Measurements from ENCODE around the gene AFF3. TPM values are rescaled to one million over a fixed set of nuclear protein-coding genes. Genes with fewer than 3 reads are reported as not detected.

Gene AFF3
- total RNA-seq, 1 experiment from 2014 or later: not detected

GRCh38 chr2:100068395-100068794 lies 74.0 kb downstream of the AFF3 start:
- no peak overlapping the region for H3K4me2 ChIP-seq
- CTCF ChIA-PET: no interaction called here

GRCh38 chr2:100067784-100068183 lies 74.6 kb downstream of the AFF3 start:
- ChIA-PET POLR2A (ENCODE audit: unreplicated experiment) (no interaction called here), CTCF (no interaction called here)
- Histone ChIP-seq H3K36me3 (ENCODE audit: low read depth) (no peaks in the 10 kb centered on the region), H3K9me2 (ENCODE audit: insufficient read depth) (no peaks in the 10 kb centered on the region), H2AFZ (no peak overlapping the region), H3F3A (ENCODE audit: insufficient read depth, low read depth) (no peaks in the 10 kb centered on the region), H3K4me1 (replicated peaks; ENCODE audit: insufficient read depth) (no peaks in the 10 kb centered on the region), H3K27ac (no peak overlapping the region), H3K9me3 (ENCODE audit: insufficient read depth, low read depth) (no peaks in the 10 kb centered on the region), H4K20me1 (ENCODE audit: insufficient read depth) (no peaks in the 10 kb centered on the region), H3K27me3 (ENCODE audit: insufficient read depth, low read depth) (peaks cover 94% of the 10 kb centered on the region), H3K4me3 (no peak overlapping the region), H3K4me2 (no peak overlapping the region), H3K79me2 (ENCODE audit: low read depth) (no peaks in the 10 kb centered on the region)
- intact Hi-C loops (cut with micrococcal nuclease; ENCODE audit: unreplicated experiment): no loop called here
- DNase-seq: no peak
- BruUV-seq (replicated peaks): no TSS peak
- TF ChIP-seq CTCF (conservative IDR thresholded peaks at IDR 0.05): no peak
- no peak for TF ChIP-seq EZH2 (IDR thresholded peaks at IDR 0.05; ENCODE audit: low read depth)

More at GRCh38 chr2:100068395-100068794, 74.0 kb downstream of the AFF3 start:
- no peaks in the 10 kb centered on the region for H3F3A ChIP-seq (ENCODE audit: insufficient read depth, low read depth)
- H3K27ac ChIP-seq: no peak overlapping the region
- H3K9me2 ChIP-seq (ENCODE audit: insufficient read depth): no peaks in the 10 kb centered on the region
- H4K20me1 ChIP-seq (ENCODE audit: insufficient read depth): no peaks in the 10 kb centered on the region
- POLR2A ChIA-PET (ENCODE audit: unreplicated experiment): no interaction called here
- H3K4me1 ChIP-seq (replicated peaks; ENCODE audit: insufficient read depth): no peaks in the 10 kb centered on the region
- no peaks in the 10 kb centered on the region for H3K36me3 ChIP-seq (ENCODE audit: low read depth)
- no peak overlapping the region for H2AFZ ChIP-seq
- no peak overlapping the region for H3K4me3 ChIP-seq
- BruUV-seq (replicated peaks): no TSS peak
- no peaks in the 10 kb centered on the region for H3K79me2 ChIP-seq (ENCODE audit: low read depth)
- no peak for DNase-seq
- no peaks in the 10 kb centered on the region for H3K9me3 ChIP-seq (ENCODE audit: insufficient read depth, low read depth)
- H3K27me3 ChIP-seq (ENCODE audit: insufficient read depth, low read depth): peaks cover 94% of the 10 kb centered on the region
- no peak for TF ChIP-seq EZH2 (IDR thresholded peaks at IDR 0.05; ENCODE audit: low read depth)
- intact Hi-C loops (cut with micrococcal nuclease; ENCODE audit: unreplicated experiment): no loop called here

- TF ChIP-seq EZH2 (IDR thresholded peaks at IDR 0.05; ENCODE audit: low read depth) (no peak), CTCF (conservative IDR thresholded peaks at IDR 0.05) (no peak)
- no peaks in the 10 kb centered on the region for H3F3A ChIP-seq (ENCODE audit: insufficient read depth, low read depth)
- intact Hi-C loops (cut with micrococcal nuclease; ENCODE audit: unreplicated experiment): no loop called here
- no peaks in the 10 kb centered on the region for H3K79me2 ChIP-seq (ENCODE audit: low read depth)
- H3K27me3 ChIP-seq (ENCODE audit: insufficient read depth, low read depth): peaks cover 93% of the 10 kb centered on the region
- H3K4me3 ChIP-seq: no peak overlapping the region
- no peaks in the 10 kb centered on the region for H4K20me1 ChIP-seq (ENCODE audit: insufficient read depth)
- H3K9me3 ChIP-seq (ENCODE audit: insufficient read depth, low read depth): no peaks in the 10 kb centered on the region
- H3K4me2 ChIP-seq: no peak overlapping the region
- no peak overlapping the region for H3K27ac ChIP-seq
- ChIA-PET POLR2A (ENCODE audit: unreplicated experiment) (no interaction called here), CTCF (no interaction called here)
- no peaks in the 10 kb centered on the region for H3K4me1 ChIP-seq (replicated peaks; ENCODE audit: insufficient read depth)
- no peak overlapping the region for H2AFZ ChIP-seq
- DNase-seq: no peak
- no peaks in the 10 kb centered on the region for H3K36me3 ChIP-seq (ENCODE audit: low read depth)
- no peaks in the 10 kb centered on the region for H3K9me2 ChIP-seq (ENCODE audit: insufficient read depth)
- no TSS peak for BruUV-seq (replicated peaks)
Observed at GRCh38 chr2:100066856-100067255, 75.5 kb downstream of the AFF3 start.

GRCh38 chr2:100066246-100066645 lies 76.1 kb downstream of the AFF3 start:
- TF ChIP-seq EZH2 (IDR thresholded peaks at IDR 0.05; ENCODE audit: low read depth) (no peak), CTCF (conservative IDR thresholded peaks at IDR 0.05) (no peak)
- H2AFZ ChIP-seq: no peak overlapping the region
- BruUV-seq (replicated peaks): no TSS peak
- H3K4me3 ChIP-seq: no peak overlapping the region
- no peaks in the 10 kb centered on the region for H3K79me2 ChIP-seq (ENCODE audit: low read depth)
- H3K36me3 ChIP-seq (ENCODE audit: low read depth): no peaks in the 10 kb centered on the region
- H4K20me1 ChIP-seq (ENCODE audit: insufficient read depth): no peaks in the 10 kb centered on the region
- intact Hi-C loops (cut with micrococcal nuclease; ENCODE audit: unreplicated experiment): no loop called here
- H3K4me1 ChIP-seq (replicated peaks; ENCODE audit: insufficient read depth): no peaks in the 10 kb centered on the region
- H3K27me3 ChIP-seq (ENCODE audit: insufficient read depth, low read depth): peaks cover 87% of the 10 kb centered on the region
- H3K27ac ChIP-seq: no peak overlapping the region
- POLR2A ChIA-PET (ENCODE audit: unreplicated experiment): interaction anchor here (0.5 kb wide), 1 partner anchor 735 kb away, joined by 4 read pairs; no protein-coding TSS in a partner anchor
- H3F3A ChIP-seq (ENCODE audit: insufficient read depth, low read depth): no peaks in the 10 kb centered on the region
- H3K9me3 ChIP-seq (ENCODE audit: insufficient read depth, low read depth): no peaks in the 10 kb centered on the region
- DNase-seq: no peak
- CTCF ChIA-PET: no interaction called here
- no peaks in the 10 kb centered on the region for H3K9me2 ChIP-seq (ENCODE audit: insufficient read depth)
- H3K4me2 ChIP-seq: no peak overlapping the region

All from PC-9 (cell line).